GM18868 (cell line): ENCODE measurements around the gene SMPX.

ENCODE experiments used
- ATAC-seq: cut with Tn5 transposase; IDR thresholded peaks from one replicate; pipeline ENCODE4 v1.9.1; 2021; ENCODE audit warnings: mild to moderate bottlenecking, moderate library complexity; ENCODE audit not compliant: unreplicated experiment

The SMPX gene

GRCh38 chrX:21715825-21716224 is 42.1 kb downstream of the SMPX start:
- no peak for ATAC-seq

- no peak for ATAC-seq
Observed at GRCh38 chrX:21715337-21715736, 42.6 kb downstream of the SMPX start.

- no peak for ATAC-seq
Observed at GRCh38 chrX:21711848-21712197, 46.1 kb downstream of the SMPX start.

- no peak for ATAC-seq
Observed at GRCh38 chrX:21711129-21711847, 46.6 kb downstream of the SMPX start.

GRCh38 chrX:21708116-21708515 is 49.8 kb downstream of the SMPX start:
- ATAC-seq: no peak

GRCh38 chrX:21705225-21705624 is 52.7 kb downstream of the SMPX start:
- no peak for ATAC-seq

- ATAC-seq: no peak
Observed at GRCh38 chrX:21702725-21703124, 55.2 kb downstream of the SMPX start.

- no peak for ATAC-seq
Observed at GRCh38 chrX:21700967-21701366, 56.9 kb downstream of the SMPX start.

GRCh38 chrX:21700275-21700674 is 57.6 kb downstream of the SMPX start:
- ATAC-seq: no peak

GRCh38 chrX:21699136-21699535 is 58.8 kb downstream of the SMPX start:
- no peak for ATAC-seq

- no peak for ATAC-seq
Observed at GRCh38 chrX:21698272-21698671, 59.6 kb downstream of the SMPX start.

- ATAC-seq: no peak
Observed at GRCh38 chrX:21691512-21692018, 66.4 kb downstream of the SMPX start.

- no peak for ATAC-seq
Observed at GRCh38 chrX:21683941-21684340, 74.0 kb downstream of the SMPX start.

- no peak for ATAC-seq
Observed at GRCh38 chrX:21678048-21678612, 79.8 kb downstream of the SMPX start.

GRCh38 chrX:21675931-21676330 is 82.0 kb downstream of the SMPX start:
- ATAC-seq: no peak

- no peak for ATAC-seq
Observed at GRCh38 chrX:21674430-21675186, 83.3 kb downstream of the SMPX start.

- ATAC-seq: no peak
Observed at GRCh38 chrX:21666679-21667078, 91.2 kb downstream of the SMPX start.

- ATAC-seq: no peak
Observed at GRCh38 chrX:21666252-21666651, 91.7 kb downstream of the SMPX start.

GRCh38 chrX:21662761-21663160 is 95.2 kb downstream of the SMPX start:
- no peak for ATAC-seq

- no peak for ATAC-seq
Observed at GRCh38 chrX:21661316-21661715, 96.6 kb downstream of the SMPX start.

GRCh38 chrX:21660156-21660555 is 97.8 kb downstream of the SMPX start:
- no peak for ATAC-seq

- no peak for ATAC-seq
Observed at GRCh38 chrX:21659320-21659719, 98.6 kb downstream of the SMPX start.
